ENCODE results near the gene KCND1. TPM values are rescaled to one million over a fixed set of nuclear protein-coding genes. Genes with fewer than 3 reads are reported as not detected.

The KCND1 gene
- total and polyA plus RNA-seq, 2 experiments from 2014 or later: 2.7 to 5.6 TPM

GRCh38 chrX:49002091-49002935 lies 30.7 kb upstream of the KCND1 start, which contains the start of gene GRIPAP1:
Gene GRIPAP1, minus strand, starts transcription at chrX:49002264. Its CDS starts 35 bp downstream, at chrX:49002229.
- no peaks in the 10 kb centered on the region for H4K20me1 ChIP-seq (replicated peaks; ENCODE audit: insufficient read depth)
- H3K4me1 Mint-ChIP-seq: peaks cover 12% of the 10 kb centered on the region
- peak within 1 kb of the TSS; percentile 70 for H3K27ac ChIP-seq (ENCODE audit: low read depth)
- no peaks in the 10 kb centered on the region for H3K27me3 ChIP-seq (ENCODE audit: insufficient read depth)
- TF ChIP-seq POLR2AphosphoS5 (IDR thresholded peaks at IDR 0.05; ENCODE audit: low read depth) (peak; percentile 45), NANOG (IDR thresholded peaks at IDR 0.05; ENCODE audit: borderline replicate concordance) (no peak), CTCF (conservative IDR thresholded peaks at IDR 0.05; ENCODE audit: low read depth in 2 of 2) (no peak), ZNF331 (CRISPR knock-in tag; IDR thresholded peaks at IDR 0.05; ENCODE audit: low read depth) (no peak)
- no peaks in the 10 kb centered on the region for H3K9me3 Mint-ChIP-seq
- peaks cover 12% of the 10 kb centered on the region for H3K79me2 ChIP-seq (replicated peaks; ENCODE audit: insufficient read depth)
- no peak within 1 kb of the TSS for H2AFZ ChIP-seq
- no peaks in the 10 kb centered on the region for H3K36me3 ChIP-seq (ENCODE audit: insufficient read depth)
- H3K36me3 Mint-ChIP-seq (ENCODE audit: low read depth): peaks cover 34% of the 10 kb centered on the region
- peak within 1 kb of the TSS; percentile 98 for H3K4me3 Mint-ChIP-seq
- H3K4me2 ChIP-seq: peak within 1 kb of the TSS; percentile 84
- no peaks in the 10 kb centered on the region for H3F3A ChIP-seq (replicated peaks; ENCODE audit: low read depth)
- H3K4me1 ChIP-seq (ENCODE audit: insufficient read depth): no peaks in the 10 kb centered on the region; the same call in 1 of the 2 replicates
- H3K27me3 Mint-ChIP-seq (ENCODE audit: insufficient read depth, low read depth, poor library complexity): peaks cover 3% of the 10 kb centered on the region
- H3K9me2 ChIP-seq (ENCODE audit: insufficient read depth): no peaks in the 10 kb centered on the region
- peak within 1 kb of the TSS; percentile 99 for H3K27ac Mint-ChIP-seq
- peak; percentile 75 for ATAC-seq
- peak within 1 kb of the TSS; percentile 82 for H3K4me3 ChIP-seq
- DNase-seq (ENCODE audit: low spot score): peak; percentile 85

GRCh38 chrX:49001521-49002090 lies 30.0 kb upstream of the KCND1 start:
- H3K36me3 Mint-ChIP-seq (ENCODE audit: low read depth): peaks cover 41% of the 10 kb centered on the region
- Histone ChIP-seq H3K27ac (ENCODE audit: low read depth) (peak overlapping the region; percentile 70), H3K79me2 (replicated peaks; ENCODE audit: insufficient read depth) (peaks cover 12% of the 10 kb centered on the region), H3K4me3 (peak overlapping the region; percentile 82), H3K4me1 (ENCODE audit: insufficient read depth) (no peaks in the 10 kb centered on the region; the same call in 1 of the 2 replicates), H3F3A (replicated peaks; ENCODE audit: low read depth) (no peaks in the 10 kb centered on the region), H3K27me3 (ENCODE audit: insufficient read depth) (no peaks in the 10 kb centered on the region), H4K20me1 (replicated peaks; ENCODE audit: insufficient read depth) (0 out of 2 replicates have a peak, but pooled peaks cover 3% of the 10 kb centered on the region), H2AFZ (no peak overlapping the region), H3K9me2 (ENCODE audit: insufficient read depth) (no peaks in the 10 kb centered on the region), H3K36me3 (ENCODE audit: insufficient read depth) (no peaks in the 10 kb centered on the region), H3K4me2 (peak overlapping the region; percentile 84)
- peak overlapping the region; percentile 98 for H3K4me3 Mint-ChIP-seq
- DNase-seq (ENCODE audit: low spot score): peak; percentile 70
- H3K27ac Mint-ChIP-seq: peak overlapping the region; percentile 99
- peak; percentile 75 for ATAC-seq
- peaks cover 5% of the 10 kb centered on the region for H3K27me3 Mint-ChIP-seq (ENCODE audit: insufficient read depth, low read depth, poor library complexity)
- H3K9me3 Mint-ChIP-seq: no peaks in the 10 kb centered on the region
- peaks cover 12% of the 10 kb centered on the region for H3K4me1 Mint-ChIP-seq
- no peak for TF ChIP-seq ZNF462 (CRISPR knock-in tag; IDR thresholded peaks at IDR 0.05)
- no peak for TF ChIP-seq ETS1 (IDR thresholded peaks at IDR 0.05)
- TF ChIP-seq EZH2phosphoT487 (IDR thresholded peaks at IDR 0.05; ENCODE audit: unreplicated experiment): no peak
- no peak for TF ChIP-seq ZNF331 (CRISPR knock-in tag; IDR thresholded peaks at IDR 0.05; ENCODE audit: low read depth)
- TF ChIP-seq CTCF (conservative IDR thresholded peaks at IDR 0.05; ENCODE audit: low read depth in 2 of 2): no peak
